ENCODE measurements around the gene FEM1B.

Gene FEM1B

GRCh38 chr15:68309024-68309423 is 31.5 kb downstream of the FEM1B start:
- H3K27ac ChIP-seq (ENCODE audit: low read length) = no peak overlapping the region
- no CpG with 5 or more reads among the region's 3 CpGs for WGBS (ENCODE audit: insufficient coverage, insufficient read length)
- no peaks in the 10 kb centered on the region for H3K36me3 ChIP-seq (ENCODE audit: control insufficient read depth, insufficient read depth, low read length)
- H3K9me3 ChIP-seq (ENCODE audit: control insufficient read depth, insufficient read depth, low read length) = no peaks in the 10 kb centered on the region
- H3K4me3 ChIP-seq (ENCODE audit: low read length) = no peak overlapping the region
- H3K27me3 ChIP-seq (ENCODE audit: control insufficient read depth, insufficient read depth, low read length) = no peaks in the 10 kb centered on the region
- no peak for DNase-seq (ENCODE audit: low read depth, low spot score)
- H3K4me1 ChIP-seq (ENCODE audit: control insufficient read depth, insufficient read depth, low read length) = peaks cover 9% of the 10 kb centered on the region; the same call in 1 of the 2 replicates

GRCh38 chr15:68310178-68310803 is 32.7 kb downstream of the FEM1B start:
- Histone ChIP-seq H3K4me1 (ENCODE audit: control insufficient read depth, insufficient read depth, low read length) (peaks cover 6% of the 10 kb centered on the region), H3K9me3 (ENCODE audit: control insufficient read depth, insufficient read depth, low read length) (no peaks in the 10 kb centered on the region), H3K27me3 (ENCODE audit: control insufficient read depth, insufficient read depth, low read length) (no peaks in the 10 kb centered on the region), H3K27ac (ENCODE audit: low read length) (no peak overlapping the region), H3K36me3 (ENCODE audit: control insufficient read depth, insufficient read depth, low read length) (no peaks in the 10 kb centered on the region), H3K4me3 (ENCODE audit: low read length) (no peak overlapping the region)
- no peak for DNase-seq (ENCODE audit: low read depth, low spot score)
- WGBS (ENCODE audit: insufficient coverage, insufficient read length) = no CpG with 5 or more reads among the region's 7 CpGs

GRCh38 chr15:68310804-68311463 is 33.4 kb downstream of the FEM1B start:
- H3K4me3 ChIP-seq (ENCODE audit: low read length) = no peak overlapping the region
- WGBS (ENCODE audit: insufficient coverage, insufficient read length) = no CpG with 5 or more reads among the region's 22 CpGs
- H3K9me3 ChIP-seq (ENCODE audit: control insufficient read depth, insufficient read depth, low read length) = no peaks in the 10 kb centered on the region
- no peaks in the 10 kb centered on the region for H3K27me3 ChIP-seq (ENCODE audit: control insufficient read depth, insufficient read depth, low read length)
- no peak overlapping the region for H3K27ac ChIP-seq (ENCODE audit: low read length)
- no peak for DNase-seq (ENCODE audit: low read depth, low spot score)
- H3K36me3 ChIP-seq (ENCODE audit: control insufficient read depth, insufficient read depth, low read length) = no peaks in the 10 kb centered on the region
- peaks cover 7% of the 10 kb centered on the region for H3K4me1 ChIP-seq (ENCODE audit: control insufficient read depth, insufficient read depth, low read length)

- Histone ChIP-seq H3K27ac (ENCODE audit: low read length) (no peak overlapping the region), H3K36me3 (ENCODE audit: control insufficient read depth, insufficient read depth, low read length) (no peaks in the 10 kb centered on the region), H3K27me3 (ENCODE audit: control insufficient read depth, insufficient read depth, low read length) (no peaks in the 10 kb centered on the region), H3K9me3 (ENCODE audit: control insufficient read depth, insufficient read depth, low read length) (no peaks in the 10 kb centered on the region), H3K4me1 (ENCODE audit: control insufficient read depth, insufficient read depth, low read length) (peaks cover 11% of the 10 kb centered on the region), H3K4me3 (ENCODE audit: low read length) (no peak overlapping the region)
- WGBS (ENCODE audit: insufficient coverage, insufficient read length) = no CpG with 5 or more reads among the region's 3 CpGs
- no peak for DNase-seq (ENCODE audit: low read depth, low spot score)
These were observed 33.9 kb downstream of the FEM1B start for GRCh38 chr15:68311464-68311835.

GRCh38 chr15:68311859-68312557 is 34.5 kb downstream of the FEM1B start:
- peaks cover 11% of the 10 kb centered on the region for H3K4me1 ChIP-seq (ENCODE audit: control insufficient read depth, insufficient read depth, low read length)
- no peaks in the 10 kb centered on the region for H3K9me3 ChIP-seq (ENCODE audit: control insufficient read depth, insufficient read depth, low read length)
- no peak for DNase-seq (ENCODE audit: low read depth, low spot score)
- H3K27me3 ChIP-seq (ENCODE audit: control insufficient read depth, insufficient read depth, low read length) = no peaks in the 10 kb centered on the region
- H3K27ac ChIP-seq (ENCODE audit: low read length) = no peak overlapping the region
- no peaks in the 10 kb centered on the region for H3K36me3 ChIP-seq (ENCODE audit: control insufficient read depth, insufficient read depth, low read length)
- WGBS (ENCODE audit: insufficient coverage, insufficient read length) = no CpG with 5 or more reads among the region's 3 CpGs
- H3K4me3 ChIP-seq (ENCODE audit: low read length) = no peak overlapping the region

- Histone ChIP-seq H3K9me3 (ENCODE audit: control insufficient read depth, insufficient read depth, low read length) (no peaks in the 10 kb centered on the region), H3K4me1 (ENCODE audit: control insufficient read depth, insufficient read depth, low read length) (peaks cover 11% of the 10 kb centered on the region), H3K36me3 (ENCODE audit: control insufficient read depth, insufficient read depth, low read length) (no peaks in the 10 kb centered on the region), H3K27me3 (ENCODE audit: control insufficient read depth, insufficient read depth, low read length) (no peaks in the 10 kb centered on the region), H3K4me3 (ENCODE audit: low read length) (no peak overlapping the region), H3K27ac (ENCODE audit: low read length) (no peak overlapping the region)
- no CpG with 5 or more reads among the region's 18 CpGs for WGBS (ENCODE audit: insufficient coverage, insufficient read length)
- DNase-seq (ENCODE audit: low read depth, low spot score) = no peak
These were observed 35.2 kb downstream of the FEM1B start for GRCh38 chr15:68312701-68313204.

GRCh38 chr15:68313501-68314410 is 36.2 kb downstream of the FEM1B start:
- WGBS (ENCODE audit: insufficient coverage, insufficient read length) = no CpG with 5 or more reads among the region's 18 CpGs
- H3K36me3 ChIP-seq (ENCODE audit: control insufficient read depth, insufficient read depth, low read length) = no peaks in the 10 kb centered on the region
- H3K27ac ChIP-seq (ENCODE audit: low read length) = no peak overlapping the region
- H3K4me1 ChIP-seq (ENCODE audit: control insufficient read depth, insufficient read depth, low read length) = peaks cover 11% of the 10 kb centered on the region
- no peaks in the 10 kb centered on the region for H3K9me3 ChIP-seq (ENCODE audit: control insufficient read depth, insufficient read depth, low read length)
- no peak for DNase-seq (ENCODE audit: low read depth, low spot score)
- H3K4me3 ChIP-seq (ENCODE audit: low read length) = no peak overlapping the region
- no peaks in the 10 kb centered on the region for H3K27me3 ChIP-seq (ENCODE audit: control insufficient read depth, insufficient read depth, low read length)

- peaks cover 11% of the 10 kb centered on the region for H3K4me1 ChIP-seq (ENCODE audit: control insufficient read depth, insufficient read depth, low read length)
- WGBS (ENCODE audit: insufficient coverage, insufficient read length) = no CpG with 5 or more reads among the region's 11 CpGs
- no peak overlapping the region for H3K4me3 ChIP-seq (ENCODE audit: low read length)
- no peak overlapping the region for H3K27ac ChIP-seq (ENCODE audit: low read length)
- H3K9me3 ChIP-seq (ENCODE audit: control insufficient read depth, insufficient read depth, low read length) = no peaks in the 10 kb centered on the region
- no peaks in the 10 kb centered on the region for H3K27me3 ChIP-seq (ENCODE audit: control insufficient read depth, insufficient read depth, low read length)
- no peaks in the 10 kb centered on the region for H3K36me3 ChIP-seq (ENCODE audit: control insufficient read depth, insufficient read depth, low read length)
- no peak for DNase-seq (ENCODE audit: low read depth, low spot score)
These were observed 37.0 kb downstream of the FEM1B start for GRCh38 chr15:68314563-68314962.

GRCh38 chr15:68315035-68315434 is 37.5 kb downstream of the FEM1B start:
- no peak overlapping the region for H3K27ac ChIP-seq (ENCODE audit: low read length)
- no peaks in the 10 kb centered on the region for H3K27me3 ChIP-seq (ENCODE audit: control insufficient read depth, insufficient read depth, low read length)
- WGBS (ENCODE audit: insufficient coverage, insufficient read length) = no CpG with 5 or more reads among the region's 1 CpG
- H3K4me3 ChIP-seq (ENCODE audit: low read length) = no peak overlapping the region
- H3K36me3 ChIP-seq (ENCODE audit: control insufficient read depth, insufficient read depth, low read length) = no peaks in the 10 kb centered on the region
- no peaks in the 10 kb centered on the region for H3K9me3 ChIP-seq (ENCODE audit: control insufficient read depth, insufficient read depth, low read length)
- no peak for DNase-seq (ENCODE audit: low read depth, low spot score)
- H3K4me1 ChIP-seq (ENCODE audit: control insufficient read depth, insufficient read depth, low read length) = peaks cover 11% of the 10 kb centered on the region

- H3K27me3 ChIP-seq (ENCODE audit: control insufficient read depth, insufficient read depth, low read length) = no peaks in the 10 kb centered on the region
- no CpG with 5 or more reads among the region's 11 CpGs for WGBS (ENCODE audit: insufficient coverage, insufficient read length)
- DNase-seq (ENCODE audit: low read depth, low spot score) = no peak
- no peak overlapping the region for H3K27ac ChIP-seq (ENCODE audit: low read length)
- H3K4me1 ChIP-seq (ENCODE audit: control insufficient read depth, insufficient read depth, low read length) = peaks cover 11% of the 10 kb centered on the region
- H3K4me3 ChIP-seq (ENCODE audit: low read length) = no peak overlapping the region
- no peaks in the 10 kb centered on the region for H3K36me3 ChIP-seq (ENCODE audit: control insufficient read depth, insufficient read depth, low read length)
- no peaks in the 10 kb centered on the region for H3K9me3 ChIP-seq (ENCODE audit: control insufficient read depth, insufficient read depth, low read length)
These were observed 38.0 kb downstream of the FEM1B start for GRCh38 chr15:68315495-68316031.
